Measurements from ENCODE around the gene MGLL.

DNA sequence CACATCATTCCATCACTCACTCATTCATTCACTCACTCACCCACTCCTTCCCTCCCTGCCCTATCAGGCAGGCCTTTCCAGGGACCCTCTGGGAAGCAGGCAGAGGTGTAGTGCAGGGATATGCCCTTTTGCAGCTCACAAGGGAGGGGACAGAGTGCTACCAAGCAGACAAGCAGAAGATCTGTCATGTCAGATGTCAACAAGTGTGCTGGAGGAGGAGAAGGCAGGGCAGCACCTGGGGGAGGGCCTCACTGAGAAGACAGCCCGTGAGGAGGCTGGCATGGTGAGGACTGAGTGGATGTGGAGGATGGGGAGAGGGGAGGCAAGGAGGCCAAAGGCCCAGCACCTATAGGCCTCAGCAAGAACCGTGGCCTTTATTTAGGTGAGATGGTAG is 134.3 kb downstream of the MGLL start:
- TF ChIP-seq, protein P1, sequence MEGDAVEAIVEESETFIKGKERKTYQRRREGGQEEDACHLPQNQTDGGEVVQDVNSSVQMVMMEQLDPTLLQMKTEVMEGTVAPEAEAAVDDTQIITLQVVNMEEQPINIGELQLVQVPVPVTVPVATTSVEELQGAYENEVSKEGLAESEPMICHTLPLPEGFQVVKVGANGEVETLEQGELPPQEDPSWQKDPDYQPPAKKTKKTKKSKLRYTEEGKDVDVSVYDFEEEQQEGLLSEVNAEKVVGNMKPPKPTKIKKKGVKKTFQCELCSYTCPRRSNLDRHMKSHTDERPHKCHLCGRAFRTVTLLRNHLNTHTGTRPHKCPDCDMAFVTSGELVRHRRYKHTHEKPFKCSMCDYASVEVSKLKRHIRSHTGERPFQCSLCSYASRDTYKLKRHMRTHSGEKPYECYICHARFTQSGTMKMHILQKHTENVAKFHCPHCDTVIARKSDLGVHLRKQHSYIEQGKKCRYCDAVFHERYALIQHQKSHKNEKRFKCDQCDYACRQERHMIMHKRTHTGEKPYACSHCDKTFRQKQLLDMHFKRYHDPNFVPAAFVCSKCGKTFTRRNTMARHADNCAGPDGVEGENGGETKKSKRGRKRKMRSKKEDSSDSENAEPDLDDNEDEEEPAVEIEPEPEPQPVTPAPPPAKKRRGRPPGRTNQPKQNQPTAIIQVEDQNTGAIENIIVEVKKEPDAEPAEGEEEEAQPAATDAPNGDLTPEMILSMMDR (IDR thresholded peaks at IDR 0.05): no peak
- TF ChIP-seq POLR2AphosphoS5 (IDR thresholded peaks at IDR 0.05; ENCODE audit: low read depth, low read length): no peak
- TF ChIP-seq, protein P2, sequence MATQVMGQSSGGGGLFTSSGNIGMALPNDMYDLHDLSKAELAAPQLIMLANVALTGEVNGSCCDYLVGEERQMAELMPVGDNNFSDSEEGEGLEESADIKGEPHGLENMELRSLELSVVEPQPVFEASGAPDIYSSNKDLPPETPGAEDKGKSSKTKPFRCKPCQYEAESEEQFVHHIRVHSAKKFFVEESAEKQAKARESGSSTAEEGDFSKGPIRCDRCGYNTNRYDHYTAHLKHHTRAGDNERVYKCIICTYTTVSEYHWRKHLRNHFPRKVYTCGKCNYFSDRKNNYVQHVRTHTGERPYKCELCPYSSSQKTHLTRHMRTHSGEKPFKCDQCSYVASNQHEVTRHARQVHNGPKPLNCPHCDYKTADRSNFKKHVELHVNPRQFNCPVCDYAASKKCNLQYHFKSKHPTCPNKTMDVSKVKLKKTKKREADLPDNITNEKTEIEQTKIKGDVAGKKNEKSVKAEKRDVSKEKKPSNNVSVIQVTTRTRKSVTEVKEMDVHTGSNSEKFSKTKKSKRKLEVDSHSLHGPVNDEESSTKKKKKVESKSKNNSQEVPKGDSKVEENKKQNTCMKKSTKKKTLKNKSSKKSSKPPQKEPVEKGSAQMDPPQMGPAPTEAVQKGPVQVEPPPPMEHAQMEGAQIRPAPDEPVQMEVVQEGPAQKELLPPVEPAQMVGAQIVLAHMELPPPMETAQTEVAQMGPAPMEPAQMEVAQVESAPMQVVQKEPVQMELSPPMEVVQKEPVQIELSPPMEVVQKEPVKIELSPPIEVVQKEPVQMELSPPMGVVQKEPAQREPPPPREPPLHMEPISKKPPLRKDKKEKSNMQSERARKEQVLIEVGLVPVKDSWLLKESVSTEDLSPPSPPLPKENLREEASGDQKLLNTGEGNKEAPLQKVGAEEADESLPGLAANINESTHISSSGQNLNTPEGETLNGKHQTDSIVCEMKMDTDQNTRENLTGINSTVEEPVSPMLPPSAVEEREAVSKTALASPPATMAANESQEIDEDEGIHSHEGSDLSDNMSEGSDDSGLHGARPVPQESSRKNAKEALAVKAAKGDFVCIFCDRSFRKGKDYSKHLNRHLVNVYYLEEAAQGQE (IDR thresholded peaks at IDR 0.05; ENCODE audit: insufficient read depth in 1 of 2, low read depth in 2 of 2, low read length in 1 of 2): no peak
- no peak for TF ChIP-seq TCF7L2 (IDR thresholded peaks at IDR 0.05; ENCODE audit: low read depth, low read length)
- TF ChIP-seq SIN3A (IDR thresholded peaks at IDR 0.05; ENCODE audit: borderline replicate concordance, insufficient read depth, low read depth, low read length): no peak
